Kidney (tissue), 14 donors: ENCODE results near the gene COL17A1. TPM values are rescaled to one million over a fixed set of nuclear protein-coding genes. Genes with fewer than 3 reads are reported as not detected.

Source experiments
- DNase-seq, 5 donors: peaks; one replicate each; pipeline ENCODE4 v3.0.0-alpha.2; 2013 to 2020
- FAIRE-seq: peaks from 2 replicates; lab custom pipeline; 2012; peaks lifted over from hg19 to GRCh38; lab: Jason Lieb, UNC
- H3K27ac ChIP-seq, 2 donors: one replicate each; pipeline ENCODE4 v1.7.0; 2013; ENCODE audit warnings: low read depth in 2 of 2, low read length in 2 of 2, inconsistent platforms in 1 of 2
- H3K27me3 ChIP-seq: one replicate; pipeline ENCODE4 v1.7.1; 2013; ENCODE audit warnings: low read length, inconsistent platforms; ENCODE audit not compliant: control insufficient read depth, insufficient read depth
- H3K36me3 ChIP-seq, 3 donors: one replicate each; pipeline versions ENCODE4 v1.7.0 to v1.7.1; 2013; ENCODE audit warnings: low read length in 3 of 3, control low read depth in 1 of 3, inconsistent platforms in 1 of 3; ENCODE audit not compliant: insufficient read depth in 3 of 3, control insufficient read depth in 2 of 3
- H3K4me1 ChIP-seq, 3 donors: one replicate each; pipeline versions ENCODE4 v1.7.0 to v1.7.1; 2013; ENCODE audit warnings: low read length in 3 of 3, inconsistent platforms in 1 of 3, low read depth in 1 of 3; ENCODE audit not compliant: control insufficient read depth in 2 of 3, insufficient read depth in 2 of 3
- H3K4me3 ChIP-seq, 3 donors: one replicate each; pipeline versions ENCODE4 v1.7.0 to v1.8.1; 2013; ENCODE audit warnings: low read length in 3 of 3, control low read depth in 1 of 3, inconsistent platforms in 1 of 3
- H3K9ac ChIP-seq, 3 donors: one replicate each; pipeline versions ENCODE4 v1.7.0 to v1.7.1; 2013; ENCODE audit warnings: low read length in 3 of 3, control low read depth in 1 of 3, inconsistent platforms in 1 of 3
- H3K9me3 ChIP-seq, 3 donors: one replicate each; pipeline versions ENCODE4 v1.7.0 to v1.7.1; 2013; ENCODE audit warnings: low read length in 3 of 3, control low read depth in 1 of 3, inconsistent platforms in 1 of 3; ENCODE audit not compliant: control insufficient read depth in 2 of 3, insufficient read depth in 1 of 3
- intact Hi-C: fragments of 100-400 bp; cut with DNase I; formaldehyde crosslinking; loops from one replicate; pipeline ENCODE4 v1.11.1; 2022
- polyA plus RNA-seq: library from polyadenylated mRNA; stranded (reverse); fragments of 350-450 nt; fragmentation: Illumina TruSeq; extraction: RNeasy Lipid Tissue Mini Kit (QIAGEN cat#74804); gene quantifications from one replicate; pipeline ENCODE4 v1.2.3, GENCODE V29; 2014; ENCODE audit warnings: low read depth, low replicate concordance; ENCODE audit not compliant: insufficient read depth
- total RNA-seq: library from RNA; stranded (reverse); fragmentation: NEBNext Ultra II Directional; extraction: Animal tissue kit (Norgen Biotek cat#: 25700); gene quantifications from one replicate; pipeline ENCODE4 v1.2.1, GENCODE V29; 2021
- TF ChIP-seq, protein P1 (sequence below): IDR thresholded peaks from 3 replicates; pipeline ENCODE4 v1.5.1; 2012; ENCODE audit warnings: mild to moderate bottlenecking, moderate library complexity, borderline replicate concordance; ENCODE audit not compliant: insufficient read depth; ENCODE audit errors: extremely low read depth
- donor health status: control.
- donor health status: control.
- donor health status: control.
- donor health status: control.
- donor health status: control.
- donor health status: DM: yes; HTN: yes; CAD: no.
- donor health status: Normal renal cell carcinoma (clear cell type).

The COL17A1 gene
- total and polyA plus RNA-seq, 2 donors from 2014 or later: 0.58 to 10.8 TPM

DNA sequence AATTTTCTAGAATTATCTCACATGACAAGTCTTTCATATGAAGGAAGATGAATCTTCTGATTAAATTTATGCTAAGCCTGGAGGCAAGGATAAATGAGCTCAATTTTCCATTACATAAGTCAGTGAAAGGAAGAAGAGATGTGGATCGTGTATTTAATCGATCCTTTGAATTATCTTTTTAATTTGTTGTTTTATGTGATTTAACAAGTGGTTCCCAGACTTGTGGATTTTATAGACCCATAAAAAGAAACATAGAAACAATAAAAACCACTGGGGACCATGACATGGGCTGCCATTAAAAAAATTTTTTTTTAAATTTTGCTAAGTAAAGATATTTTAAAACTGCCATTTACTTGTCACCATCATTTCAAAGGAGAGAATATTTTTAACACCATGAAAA lies 73.8 kb downstream of the COL17A1 start:
- intact Hi-C loops: no loop called here
- Histone ChIP-seq H3K4me1 (no peaks in the 10 kb centered on the region), H3K9me3 (no peaks in the 10 kb centered on the region), H3K36me3 (peaks cover 0 to 8% (median 0%) of the 10 kb centered on the region in 3 donors), H3K4me3 (no peak overlapping the region), H3K27me3 (no peaks in the 10 kb centered on the region), H3K9ac (no peak overlapping the region), H3K27ac (no peak overlapping the region)
- FAIRE-seq (peak; percentile 71), DNase-seq (no peak)
- TF ChIP-seq, protein P1, sequence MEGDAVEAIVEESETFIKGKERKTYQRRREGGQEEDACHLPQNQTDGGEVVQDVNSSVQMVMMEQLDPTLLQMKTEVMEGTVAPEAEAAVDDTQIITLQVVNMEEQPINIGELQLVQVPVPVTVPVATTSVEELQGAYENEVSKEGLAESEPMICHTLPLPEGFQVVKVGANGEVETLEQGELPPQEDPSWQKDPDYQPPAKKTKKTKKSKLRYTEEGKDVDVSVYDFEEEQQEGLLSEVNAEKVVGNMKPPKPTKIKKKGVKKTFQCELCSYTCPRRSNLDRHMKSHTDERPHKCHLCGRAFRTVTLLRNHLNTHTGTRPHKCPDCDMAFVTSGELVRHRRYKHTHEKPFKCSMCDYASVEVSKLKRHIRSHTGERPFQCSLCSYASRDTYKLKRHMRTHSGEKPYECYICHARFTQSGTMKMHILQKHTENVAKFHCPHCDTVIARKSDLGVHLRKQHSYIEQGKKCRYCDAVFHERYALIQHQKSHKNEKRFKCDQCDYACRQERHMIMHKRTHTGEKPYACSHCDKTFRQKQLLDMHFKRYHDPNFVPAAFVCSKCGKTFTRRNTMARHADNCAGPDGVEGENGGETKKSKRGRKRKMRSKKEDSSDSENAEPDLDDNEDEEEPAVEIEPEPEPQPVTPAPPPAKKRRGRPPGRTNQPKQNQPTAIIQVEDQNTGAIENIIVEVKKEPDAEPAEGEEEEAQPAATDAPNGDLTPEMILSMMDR: no peak

DNA sequence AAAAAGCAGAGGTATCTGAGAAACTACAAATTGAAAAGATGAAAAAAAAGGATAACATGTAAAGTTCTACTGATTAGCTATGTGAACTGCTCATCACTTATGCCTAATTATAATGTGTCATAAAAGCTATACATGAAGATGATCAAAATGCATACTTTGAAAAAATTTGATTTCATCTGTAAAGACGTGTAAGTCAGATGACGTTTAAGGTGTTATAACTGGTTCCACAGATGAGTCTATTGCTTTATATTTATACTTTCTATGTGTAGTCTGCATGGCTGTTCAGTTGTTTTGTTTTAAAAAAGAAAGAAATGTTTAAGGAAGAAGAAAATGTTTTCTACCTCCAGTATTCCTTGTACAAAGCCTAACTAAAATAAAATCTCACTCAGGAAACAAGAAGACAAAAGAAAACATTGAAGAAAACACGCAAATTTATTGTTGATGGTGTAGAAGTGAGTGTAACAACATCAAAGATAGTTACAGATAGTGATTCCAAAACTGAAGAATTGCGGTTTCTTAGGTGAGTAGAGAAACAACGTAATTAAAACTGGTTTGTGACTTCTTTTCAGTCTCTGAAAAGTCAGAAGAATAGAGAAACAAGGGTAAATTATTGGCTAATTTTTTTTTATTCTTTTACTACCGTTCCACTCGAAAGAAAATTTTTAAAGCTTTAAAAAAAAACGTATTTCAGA lies 80.4 kb downstream of the COL17A1 start:
- no peak overlapping the region for H3K4me3 ChIP-seq
- no peaks in the 10 kb centered on the region for H3K9me3 ChIP-seq
- no peaks in the 10 kb centered on the region for H3K27me3 ChIP-seq
- TF ChIP-seq, protein P1: no peak
- DNase-seq: no peak
- no peak overlapping the region for H3K9ac ChIP-seq
- peaks cover 5 to 35% (median 19%) of the 10 kb centered on the region in 3 donors for H3K36me3 ChIP-seq
- H3K27ac ChIP-seq: no peak overlapping the region
- intact Hi-C loops: no loop called here
- FAIRE-seq: no peak
- H3K4me1 ChIP-seq: no peaks in the 10 kb centered on the region

DNA sequence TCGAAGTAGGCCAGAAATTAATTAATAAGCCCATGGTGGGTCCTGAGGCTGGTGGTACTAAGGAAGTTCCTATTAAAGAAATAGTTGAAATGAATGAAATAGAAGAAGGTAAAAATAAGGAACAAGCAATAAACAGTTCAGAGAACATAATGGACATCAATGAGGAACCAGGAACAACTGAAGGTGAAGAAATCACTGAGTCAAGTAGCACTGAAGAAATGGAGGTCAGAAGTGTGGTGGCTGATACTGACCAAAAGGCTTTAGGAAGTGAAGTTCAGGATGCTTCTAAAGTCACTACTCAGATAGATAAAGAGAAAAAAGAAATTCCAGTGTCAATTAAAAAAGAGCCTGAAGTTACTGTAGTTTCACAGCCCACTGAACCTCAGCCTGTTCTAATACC lies 82.8 kb downstream of the COL17A1 start:
- intact Hi-C loops: no loop called here
- Histone ChIP-seq H3K9ac (no peak overlapping the region), H3K36me3 (peaks cover 5 to 42% (median 22%) of the 10 kb centered on the region in 3 donors), H3K9me3 (no peaks in the 10 kb centered on the region), H3K27ac (no peak overlapping the region), H3K27me3 (no peaks in the 10 kb centered on the region), H3K4me1 (no peaks in the 10 kb centered on the region), H3K4me3 (no peak overlapping the region)
- FAIRE-seq: no peak
- TF ChIP-seq, protein P1: no peak
- no peak for DNase-seq
